ENCODE measurements around the gene ZNF76. TPM values are rescaled to one million over a fixed set of nuclear protein-coding genes. Genes with fewer than 3 reads are reported as not detected.

ZNF76 gene
- polyA plus RNA-seq, 1 donor from 2014 or later = 26.3 TPM

DNA sequence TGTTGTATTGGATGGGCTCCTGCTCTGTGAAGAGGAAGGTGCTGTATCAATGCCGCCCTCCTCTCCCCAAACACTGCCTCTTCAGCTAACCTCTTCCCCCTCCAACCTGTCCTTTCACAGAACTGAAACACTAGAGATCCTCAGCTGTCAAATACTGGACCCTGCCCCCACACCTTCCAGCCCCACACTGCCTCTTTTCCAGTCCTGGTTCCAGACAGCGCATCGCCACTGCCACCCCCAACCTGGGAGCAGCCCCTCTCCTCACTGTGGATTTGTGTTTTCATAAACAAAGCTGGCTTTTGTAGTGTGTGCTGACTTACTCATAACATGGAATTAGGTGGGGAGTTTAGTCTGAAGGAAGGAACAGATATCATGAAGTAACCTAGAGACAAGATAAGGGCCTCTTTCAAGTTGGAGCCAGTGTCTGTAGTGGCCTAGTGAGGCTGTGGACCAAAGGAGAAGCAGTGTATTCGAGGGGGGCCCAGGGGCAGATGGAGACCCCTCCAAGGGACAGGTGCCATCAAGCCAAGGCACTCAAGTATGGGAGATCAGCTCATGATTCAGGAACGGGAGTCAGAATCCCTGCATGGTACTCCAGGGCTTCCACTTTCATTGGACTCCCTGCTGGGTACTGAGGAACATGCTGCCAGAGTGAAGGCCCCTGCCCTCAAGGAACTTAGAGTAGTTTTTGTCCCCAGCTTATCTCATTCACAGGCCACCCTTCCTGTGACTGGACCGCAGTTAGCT is 43.7 kb upstream of the ZNF76 start:
- Histone ChIP-seq H3K9me3 (ENCODE audit: low read length) (no peaks in the 10 kb centered on the region), H3F3A (ENCODE audit: insufficient read depth, low read length, poor library complexity, severe bottlenecking) (no peaks in the 10 kb centered on the region), H2AFZ (ENCODE audit: low read depth, low read length) (no peak overlapping the region), H3K27me3 (ENCODE audit: insufficient read depth, low read depth, low read length) (no peaks in the 10 kb centered on the region), H3K27ac (ENCODE audit: low read length) (no peak overlapping the region), H3K4me3 (ENCODE audit: low read length) (peak overlapping the region; percentile 97), H3K9ac (ENCODE audit: low read length) (peak overlapping the region; percentile 88), H3K4me2 (ENCODE audit: low read length) (peak overlapping the region; percentile 92), H3K79me2 (replicated peaks; ENCODE audit: insufficient read depth, low read length) (peaks cover 53% of the 10 kb centered on the region), H3K36me3 (ENCODE audit: insufficient read depth, low read length) (no peaks in the 10 kb centered on the region), H3K9me2 (ENCODE audit: insufficient read depth, low read length) (no peaks in the 10 kb centered on the region), H4K20me1 (ENCODE audit: insufficient read depth) (no peaks in the 10 kb centered on the region)
- TF ChIP-seq, protein P1, sequence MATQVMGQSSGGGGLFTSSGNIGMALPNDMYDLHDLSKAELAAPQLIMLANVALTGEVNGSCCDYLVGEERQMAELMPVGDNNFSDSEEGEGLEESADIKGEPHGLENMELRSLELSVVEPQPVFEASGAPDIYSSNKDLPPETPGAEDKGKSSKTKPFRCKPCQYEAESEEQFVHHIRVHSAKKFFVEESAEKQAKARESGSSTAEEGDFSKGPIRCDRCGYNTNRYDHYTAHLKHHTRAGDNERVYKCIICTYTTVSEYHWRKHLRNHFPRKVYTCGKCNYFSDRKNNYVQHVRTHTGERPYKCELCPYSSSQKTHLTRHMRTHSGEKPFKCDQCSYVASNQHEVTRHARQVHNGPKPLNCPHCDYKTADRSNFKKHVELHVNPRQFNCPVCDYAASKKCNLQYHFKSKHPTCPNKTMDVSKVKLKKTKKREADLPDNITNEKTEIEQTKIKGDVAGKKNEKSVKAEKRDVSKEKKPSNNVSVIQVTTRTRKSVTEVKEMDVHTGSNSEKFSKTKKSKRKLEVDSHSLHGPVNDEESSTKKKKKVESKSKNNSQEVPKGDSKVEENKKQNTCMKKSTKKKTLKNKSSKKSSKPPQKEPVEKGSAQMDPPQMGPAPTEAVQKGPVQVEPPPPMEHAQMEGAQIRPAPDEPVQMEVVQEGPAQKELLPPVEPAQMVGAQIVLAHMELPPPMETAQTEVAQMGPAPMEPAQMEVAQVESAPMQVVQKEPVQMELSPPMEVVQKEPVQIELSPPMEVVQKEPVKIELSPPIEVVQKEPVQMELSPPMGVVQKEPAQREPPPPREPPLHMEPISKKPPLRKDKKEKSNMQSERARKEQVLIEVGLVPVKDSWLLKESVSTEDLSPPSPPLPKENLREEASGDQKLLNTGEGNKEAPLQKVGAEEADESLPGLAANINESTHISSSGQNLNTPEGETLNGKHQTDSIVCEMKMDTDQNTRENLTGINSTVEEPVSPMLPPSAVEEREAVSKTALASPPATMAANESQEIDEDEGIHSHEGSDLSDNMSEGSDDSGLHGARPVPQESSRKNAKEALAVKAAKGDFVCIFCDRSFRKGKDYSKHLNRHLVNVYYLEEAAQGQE (IDR thresholded peaks at IDR 0.05; ENCODE audit: borderline replicate concordance) = no peak
- TF ChIP-seq, protein P2, sequence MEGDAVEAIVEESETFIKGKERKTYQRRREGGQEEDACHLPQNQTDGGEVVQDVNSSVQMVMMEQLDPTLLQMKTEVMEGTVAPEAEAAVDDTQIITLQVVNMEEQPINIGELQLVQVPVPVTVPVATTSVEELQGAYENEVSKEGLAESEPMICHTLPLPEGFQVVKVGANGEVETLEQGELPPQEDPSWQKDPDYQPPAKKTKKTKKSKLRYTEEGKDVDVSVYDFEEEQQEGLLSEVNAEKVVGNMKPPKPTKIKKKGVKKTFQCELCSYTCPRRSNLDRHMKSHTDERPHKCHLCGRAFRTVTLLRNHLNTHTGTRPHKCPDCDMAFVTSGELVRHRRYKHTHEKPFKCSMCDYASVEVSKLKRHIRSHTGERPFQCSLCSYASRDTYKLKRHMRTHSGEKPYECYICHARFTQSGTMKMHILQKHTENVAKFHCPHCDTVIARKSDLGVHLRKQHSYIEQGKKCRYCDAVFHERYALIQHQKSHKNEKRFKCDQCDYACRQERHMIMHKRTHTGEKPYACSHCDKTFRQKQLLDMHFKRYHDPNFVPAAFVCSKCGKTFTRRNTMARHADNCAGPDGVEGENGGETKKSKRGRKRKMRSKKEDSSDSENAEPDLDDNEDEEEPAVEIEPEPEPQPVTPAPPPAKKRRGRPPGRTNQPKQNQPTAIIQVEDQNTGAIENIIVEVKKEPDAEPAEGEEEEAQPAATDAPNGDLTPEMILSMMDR (IDR thresholded peaks at IDR 0.05; ENCODE audit: poor library complexity, severe bottlenecking) = no peak
- peak; percentile 11 for TF ChIP-seq POLR2AphosphoS5 (IDR thresholded peaks at IDR 0.05)

DNA sequence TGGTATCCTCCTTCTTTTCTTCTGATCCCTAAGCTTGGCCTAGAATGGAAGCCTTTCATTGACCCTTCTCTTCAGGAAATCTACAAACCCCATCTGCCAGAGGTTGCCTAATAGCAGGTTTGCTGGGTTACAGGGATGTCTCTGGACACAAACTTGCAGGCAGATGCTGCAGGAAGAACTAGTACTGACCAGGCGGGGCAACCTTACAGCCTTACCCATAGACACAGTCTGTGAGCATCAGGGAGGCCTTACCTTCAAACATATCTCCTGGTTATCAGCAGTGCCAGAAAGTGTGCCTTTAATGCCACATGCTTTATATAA is 43.2 kb upstream of the ZNF76 start:
- Histone ChIP-seq H2AFZ (ENCODE audit: low read depth, low read length) (no peak overlapping the region), H3K9ac (ENCODE audit: low read length) (no peak overlapping the region), H3K36me3 (ENCODE audit: insufficient read depth, low read length) (no peaks in the 10 kb centered on the region), H3F3A (ENCODE audit: insufficient read depth, low read length, poor library complexity, severe bottlenecking) (no peaks in the 10 kb centered on the region), H3K27ac (ENCODE audit: low read length) (no peak overlapping the region), H3K27me3 (ENCODE audit: insufficient read depth, low read depth, low read length) (no peaks in the 10 kb centered on the region), H3K79me2 (replicated peaks; ENCODE audit: insufficient read depth, low read length) (peaks cover 54% of the 10 kb centered on the region), H4K20me1 (ENCODE audit: insufficient read depth) (no peaks in the 10 kb centered on the region), H3K9me3 (ENCODE audit: low read length) (no peaks in the 10 kb centered on the region), H3K4me2 (ENCODE audit: low read length) (peak overlapping the region; percentile 92), H3K4me3 (ENCODE audit: low read length) (peak overlapping the region; percentile 97), H3K9me2 (ENCODE audit: insufficient read depth, low read length) (no peaks in the 10 kb centered on the region)
- no peak for TF ChIP-seq POLR2AphosphoS5 (IDR thresholded peaks at IDR 0.05)
- no peak for TF ChIP-seq EZH2 (IDR thresholded peaks at IDR 0.05; ENCODE audit: borderline replicate concordance, insufficient read depth, low read length, poor library complexity, severe bottlenecking)
- no peak for TF ChIP-seq TAF1 (IDR thresholded peaks at IDR 0.05; ENCODE audit: low read depth)
- TF ChIP-seq MXI1 (conservative IDR thresholded peaks at IDR 0.05; ENCODE audit: poor library complexity, severe bottlenecking) = no peak
- TF ChIP-seq RAD21 (conservative IDR thresholded peaks at IDR 0.05) = no peak
- TF ChIP-seq EP300 (conservative IDR thresholded peaks at IDR 0.05; ENCODE audit: poor library complexity, severe bottlenecking) = no peak
- TF ChIP-seq, protein P2 (IDR thresholded peaks at IDR 0.05; ENCODE audit: poor library complexity, severe bottlenecking) = no peak
- no peak for TF ChIP-seq SMC3 (conservative IDR thresholded peaks at IDR 0.05; ENCODE audit: poor library complexity)
- TF ChIP-seq, protein P1 (IDR thresholded peaks at IDR 0.05; ENCODE audit: borderline replicate concordance) = no peak
